SK-N-SH (cell line): ENCODE measurements around the gene NUP88.

Source experiments
- CTCF ChIP-seq: fragments of 200-600 bp; sonication (generic); IDR thresholded peaks from 2 replicates; pipeline ENCODE4 v1.6.1; 2017; ENCODE audit warnings: antibody characterized with exemption, mild to moderate bottlenecking, moderate library complexity
- EP300 ChIP-seq, 2 experiments: IDR thresholded peaks; 2 replicates each; pipeline versions ENCODE4 v1.4.0 to v1.6.1; 2012; ENCODE audit warnings: borderline replicate concordance in 1 of 2, low read depth in 1 of 2, low read length in 1 of 2
- FOXM1 ChIP-seq: IDR thresholded peaks from 2 replicates; pipeline ENCODE4 v1.4.0; 2012; ENCODE audit warnings: low read depth, mild to moderate bottlenecking
- IRF3 ChIP-seq: fragments of 150-350 bp; IDR thresholded peaks from 2 replicates; pipeline ENCODE4 v1.6.1; 2016; ENCODE audit warnings: mild to moderate bottlenecking, low read depth, low read length
- MAX ChIP-seq: IDR thresholded peaks from 2 replicates; pipeline ENCODE4 v1.4.0; 2012; ENCODE audit warnings: low read depth
- POLR2AphosphoS5 ChIP-seq: IDR thresholded peaks from 2 replicates; pipeline ENCODE4 v1.6.1; 2012; ENCODE audit warnings: low read depth, low read length
- TEAD4 ChIP-seq: IDR thresholded peaks from 2 replicates; pipeline ENCODE4 v1.4.0; 2012; ENCODE audit warnings: mild to moderate bottlenecking, borderline replicate concordance; ENCODE audit not compliant: insufficient read depth

- TF ChIP-seq CTCF: no peak
- no peak for TF ChIP-seq MAX
- TF ChIP-seq POLR2AphosphoS5: no peak
- no peak for TF ChIP-seq IRF3
- TF ChIP-seq TEAD4: no peak
- TF ChIP-seq EP300 (IDR thresholded peaks at IDR 0.05; ENCODE audit: borderline replicate concordance in 1 of 2, low read depth in 1 of 2, low read length in 1 of 2): no peak
- no peak for TF ChIP-seq FOXM1
These were observed 6.4 kb upstream of the NUP88 start for GRCh38 chr17:5425826-5426225.
